NCI-H1105 treated with DMSO at 0.1 percent for 48 hours (cell line): ENCODE data around the gene PLVAP.

ENCODE experiments used
- DNase-seq: peaks from one replicate; lab custom pipeline; 2025; lab: John Stamatoyannopoulos, UW

Gene PLVAP

GRCh38 chr19:17376935-17377600 is at the start of gene PLVAP:
TSS of gene PLVAP (minus strand) at chr19:17377342. CDS start at chr19:17377288, 54 bp downstream.
- no peak for DNase-seq

- DNase-seq: peak; percentile 54
Observed at GRCh38 chr19:17424743-17425365, 47.7 kb upstream of the PLVAP start.

- no peak for DNase-seq
Observed at GRCh38 chr19:17423429-17424208, 46.5 kb upstream of the PLVAP start.

- no peak for DNase-seq
Observed at GRCh38 chr19:17421942-17422341, 44.8 kb upstream of the PLVAP start.

GRCh38 chr19:17420475-17420924 is 43.4 kb upstream of the PLVAP start:
- DNase-seq: peak; percentile 32

- DNase-seq: peak; percentile 98
Observed at GRCh38 chr19:17419621-17420474, 42.7 kb upstream of the PLVAP start, which contains the start of gene MVB12A. TSS of gene MVB12A (plus strand) at chr19:17420047. CDS start at chr19:17420136, 89 bp downstream.

- DNase-seq: no peak
Observed at GRCh38 chr19:17419154-17419620, 42.0 kb upstream of the PLVAP start.

- no peak for DNase-seq
Observed at GRCh38 chr19:17418710-17419109, 41.6 kb upstream of the PLVAP start.

- no peak for DNase-seq
Observed at GRCh38 chr19:17415121-17415520, 38.0 kb upstream of the PLVAP start.

- DNase-seq: no peak
Observed at GRCh38 chr19:17414097-17414496, 37.0 kb upstream of the PLVAP start.

- no peak for DNase-seq
Observed at GRCh38 chr19:17411801-17412200, 34.7 kb upstream of the PLVAP start.

- no peak for DNase-seq
Observed at GRCh38 chr19:17409990-17410389, 32.8 kb upstream of the PLVAP start.

GRCh38 chr19:17406887-17407196 is 29.7 kb upstream of the PLVAP start:
- no peak for DNase-seq

GRCh38 chr19:17406046-17406886 is 29.1 kb upstream of the PLVAP start:
- DNase-seq: no peak

- DNase-seq: no peak
Observed at GRCh38 chr19:17405250-17406045, 28.3 kb upstream of the PLVAP start, which contains the start of gene BST2. TSS of gene BST2 (minus strand) at chr19:17405630. CDS start at chr19:17405575, 55 bp downstream.

GRCh38 chr19:17404621-17405249 is 27.6 kb upstream of the PLVAP start:
- no peak for DNase-seq

GRCh38 chr19:17404015-17404414 is 26.9 kb upstream of the PLVAP start:
- no peak for DNase-seq

- DNase-seq: no peak
Observed at GRCh38 chr19:17402982-17403855, 26.1 kb upstream of the PLVAP start.

GRCh38 chr19:17401628-17402027 is 24.5 kb upstream of the PLVAP start:
- DNase-seq: no peak
